ENCODE data around the gene CD200R1L.

Gene CD200R1L

GRCh38 chr3:112818289-112818688, 28.4 kb downstream of the CD200R1L start:
- DNase-seq: peak; percentile 64 to 95 (median 91)

- DNase-seq: peak; percentile 37 to 50 (median 40)
These were observed 28.9 kb downstream of the CD200R1L start for GRCh38 chr3:112817797-112818196.

GRCh38 chr3:112817271-112817670, 29.4 kb downstream of the CD200R1L start:
- peak in 1 of 3 donors; percentile 13 for DNase-seq

GRCh38 chr3:112815981-112816380, 30.7 kb downstream of the CD200R1L start:
- DNase-seq: no peak

- peak; percentile 32 to 71 (median 63) for DNase-seq
These were observed 32.4 kb downstream of the CD200R1L start for GRCh38 chr3:112814266-112814665.

GRCh38 chr3:112813723-112814171, 32.9 kb downstream of the CD200R1L start:
- DNase-seq: peak; percentile 82 to 97 (median 93)

GRCh38 chr3:112813016-112813415, 33.6 kb downstream of the CD200R1L start:
- no peak for DNase-seq

- no peak for DNase-seq
These were observed 34.6 kb downstream of the CD200R1L start for GRCh38 chr3:112811917-112812660.

- DNase-seq: no peak
These were observed 35.4 kb downstream of the CD200R1L start for GRCh38 chr3:112811131-112811884.

- DNase-seq: no peak
These were observed 36.1 kb downstream of the CD200R1L start for GRCh38 chr3:112810561-112810960.

- DNase-seq: no peak
These were observed 38.5 kb downstream of the CD200R1L start for GRCh38 chr3:112808136-112808535.

GRCh38 chr3:112807685-112808084, 39.0 kb downstream of the CD200R1L start:
- no peak for DNase-seq

GRCh38 chr3:112806903-112807302, 39.8 kb downstream of the CD200R1L start:
- no peak for DNase-seq

GRCh38 chr3:112805126-112805525, 41.5 kb downstream of the CD200R1L start:
- DNase-seq: no peak

GRCh38 chr3:112804021-112804420, 42.6 kb downstream of the CD200R1L start:
- peak in 2 of 3 donors; percentile 46 to 47 for DNase-seq

GRCh38 chr3:112803467-112803866, 43.2 kb downstream of the CD200R1L start:
- no peak for DNase-seq

GRCh38 chr3:112802338-112802737, 44.3 kb downstream of the CD200R1L start:
- DNase-seq: peak in 1 of 3 donors; percentile 11

GRCh38 chr3:112799946-112800345, 46.7 kb downstream of the CD200R1L start:
- peak in 1 of 3 donors; percentile 16 for DNase-seq

- DNase-seq: peak; percentile 48 to 55 (median 52)
These were observed 52.0 kb downstream of the CD200R1L start for GRCh38 chr3:112794622-112795172.

- no peak for DNase-seq
These were observed 53.2 kb downstream of the CD200R1L start for GRCh38 chr3:112793326-112794081.

- DNase-seq: peak in 2 of 3 donors; percentile 53 to 59
These were observed 54.9 kb downstream of the CD200R1L start for GRCh38 chr3:112791736-112792135.

- DNase-seq: no peak
These were observed 56.9 kb downstream of the CD200R1L start for GRCh38 chr3:112789787-112790186.

Data from suppressor macrophage treated with lipopolysaccharide for 1 hour (primary cell).